K562 (cell line): ENCODE measurements around the gene TEX22. TPM values are rescaled to one million over a fixed set of nuclear protein-coding genes. Genes with fewer than 3 reads are reported as not detected.
A peak's percentile ranks its signal among the peaks of the same experiment; 100 is the strongest.

Experiments used
- BMI1 ChIP-seq: fragments of 150-350 bp; IDR thresholded peaks from 2 replicates; pipeline ENCODE4 v1.6.1; 2014; ENCODE audit warnings: low read length
- MYBL2 ChIP-seq, 2 experiments: fragments of 450-650 bp in 1 of 2; sonication (generic) in 1 of 2; formaldehyde crosslinking in 1 of 2; IDR thresholded peaks; 2 replicates each; pipeline versions ENCODE4 v1.6.1 to v1.8.1; 2017 to 2022; ENCODE audit warnings: borderline replicate concordance in 1 of 2, inconsistent platforms in 1 of 2, low read depth in 1 of 2, mild to moderate bottlenecking in 1 of 2, missing genetic modification reagents in 1 of 2, moderate library complexity in 1 of 2
- NFE2 ChIP-seq: IDR thresholded peaks from 2 replicates; pipeline ENCODE4 v1.6.1; 2014; ENCODE audit warnings: antibody characterized with exemption, low read depth
- PATZ1 ChIP-seq: fragments of 250-450 bp; sonication (Bioruptor Pico); IDR thresholded peaks from 2 replicates; pipeline ENCODE4 v1.5.0; 2020; ENCODE audit warnings: mild to moderate bottlenecking, borderline replicate concordance
- PHF20 ChIP-seq: fragments of 450-650 bp; IDR thresholded peaks from 2 replicates; pipeline ENCODE4 v1.6.1; 2018; ENCODE audit not compliant: partially characterized antibody
- RBFOX2 ChIP-seq: fragments of 200-400 bp; formaldehyde crosslinking; IDR thresholded peaks from 2 replicates; pipeline ENCODE4 v1.6.1; 2017; ENCODE audit warnings: low read depth, mild to moderate bottlenecking, low read length, moderate library complexity
- REST ChIP-seq, 2 experiments: fragments of 450-650 bp; formaldehyde crosslinking in 1 of 2; IDR thresholded peaks; 2 replicates each; pipeline versions ENCODE4 v1.4.0 to v1.6.1; 2014 to 2020; ENCODE audit warnings: mild to moderate bottlenecking in 2 of 2, borderline replicate concordance in 1 of 2, low read depth in 1 of 2
- TCF3 ChIP-seq: sonication (generic); formaldehyde crosslinking; IDR thresholded peaks from 2 replicates; pipeline ENCODE4 v1.4.0; 2020; ENCODE audit warnings: mild to moderate bottlenecking, missing genetic modification reagents
- TFAM ChIP-seq: fragments of 250-450 bp; sonication (Bioruptor Pico); conservative IDR thresholded peaks from 2 replicates; pipeline ENCODE4 v1.5.0; 2021; ENCODE audit warnings: mild to moderate bottlenecking, moderate library complexity
- ZKSCAN1 ChIP-seq: fragments of 150-350 bp; IDR thresholded peaks from 2 replicates; pipeline ENCODE4 v1.6.1; 2016; ENCODE audit warnings: low read depth, low read length
- ZNF507 ChIP-seq: conservative IDR thresholded peaks from 2 replicates; pipeline ENCODE4 v1.6.1; 2017; ENCODE audit warnings: missing genetic modification characterization, missing compliant biosample characterization
- ZNF511 ChIP-seq: sonication (generic); formaldehyde crosslinking; IDR thresholded peaks from 2 replicates; pipeline ENCODE4 v1.8.0; 2022; ENCODE audit warnings: mild to moderate bottlenecking, missing genetic modification reagents
- ZNF655 ChIP-seq: fragments of 250-450 bp; sonication (Bioruptor Pico); IDR thresholded peaks from 2 replicates; pipeline ENCODE4 v1.5.0; 2021
- ZNF830 ChIP-seq: fragments of 250-450 bp; sonication (Bioruptor Pico); IDR thresholded peaks from 2 replicates; pipeline ENCODE4 v1.5.0; 2021; ENCODE audit warnings: mild to moderate bottlenecking
- polyA plus RNA-seq, 8 experiments: library from polyadenylated mRNA; depleted of rRNA in 4 of 8; stranded (reverse) in 5 of 8; unstranded in 3 of 8; fragments of >200 nt; fragmentation: Nextera tagmentation in 2 of 8; fragmentation: Illumina TruSeq in 1 of 8; extraction: Ambion mirVana in 2 of 8; extraction: Trizol in 1 of 8; gene quantifications; 2 replicates each; pipeline versions ENCODE4 v1.2.1 to v1.2.3, GENCODE V29; 2011 to 2014; ENCODE audit warnings: inconsistent platforms in 1 of 8, missing spikeins in 1 of 8
- total RNA-seq, 7 experiments: library from RNA; depleted of rRNA in 6 of 7; stranded (reverse); fragments of >200 nt in 6 of 7; fragmentation: Illumina TruSeq in 2 of 7; extraction: Trizol in 2 of 7; gene quantifications; 2 replicates each; pipeline versions ENCODE4 v1.2.1 to v1.2.3, GENCODE V29; 2011 to 2021; ENCODE audit warnings: low replicate concordance in 1 of 7

The TEX22 gene
- total and polyA plus RNA-seq, 9 of the 15 experiments (the other 6 are each of a cell fraction or from before 2014, with no cell fraction given) = 0.04 to 1.7 (median 0.23) TPM; not detected in 2

GRCh38 chr14:105398726-105399465 is 558 bp downstream of the TEX22 start (continued):
- TF ChIP-seq REST (IDR thresholded peaks at IDR 0.05; ENCODE audit: borderline replicate concordance) (no peak), REST (CRISPR knock-in tag; IDR thresholded peaks at IDR 0.05; ENCODE audit: low read depth) (no peak), TFAM (CRISPR knock-in tag) (no peak), RBFOX2 (peak; percentile 74), BMI1 (no peak), ZNF830 (CRISPR knock-in tag) (no peak), PHF20 (no peak), ZNF507 (tag) (no peak), ZNF511 (0 out of 2 replicates have a peak, but pooled peaks have one; percentile 56), TCF3 (CRISPR knock-in tag) (no peak), MYBL2 (IDR thresholded peaks at IDR 0.05; ENCODE audit: low read depth) (no peak), MYBL2 (CRISPR knock-in tag; IDR thresholded peaks at IDR 0.05; ENCODE audit: borderline replicate concordance) (no peak), NFE2 (no peak), ZNF655 (CRISPR knock-in tag) (no peak), ZKSCAN1 (no peak), PATZ1 (no peak)
